SK-N-SH treated with all-trans-retinoic acid at 6 μM for 48 hours (cell line): ENCODE results near the gene XPOT.

Experiments
- ARNTL ChIP-seq: fragments of 450-650 bp; formaldehyde crosslinking; IDR thresholded peaks from 2 replicates; pipeline ENCODE4 v1.5.0; 2020; ENCODE audit warnings: low read depth, mild to moderate bottlenecking, moderate library complexity, borderline replicate concordance
- CREB5 ChIP-seq: fragments of 250-450 bp; sonication (Bioruptor Pico); IDR thresholded peaks from 2 replicates; pipeline ENCODE4 v1.5.1; 2020; ENCODE audit warnings: low read depth, mild to moderate bottlenecking, moderate library complexity
- CSDC2 ChIP-seq: fragments of 250-450 bp; sonication (Bioruptor Pico); IDR thresholded peaks from 2 replicates; pipeline ENCODE4 v1.5.0; 2020; ENCODE audit warnings: mild to moderate bottlenecking, moderate library complexity
- ESRRG ChIP-seq: fragments of 250-450 bp; sonication (Bioruptor Pico); IDR thresholded peaks from 2 replicates; pipeline ENCODE4 v1.6.1; 2021; ENCODE audit warnings: mild to moderate bottlenecking
- PATZ1 ChIP-seq: fragments of 250-450 bp; sonication (Bioruptor Pico); IDR thresholded peaks from 2 replicates; pipeline ENCODE4 v1.8.0; 2020; ENCODE audit warnings: mild to moderate bottlenecking, moderate library complexity, borderline replicate concordance
- RARB ChIP-seq: fragments of 250-450 bp; sonication (Bioruptor Pico); IDR thresholded peaks from 2 replicates; pipeline ENCODE4 v1.8.0; 2021; ENCODE audit warnings: mild to moderate bottlenecking, moderate library complexity
- TCF4 ChIP-seq: fragments of 250-450 bp; sonication (Bioruptor Pico); IDR thresholded peaks from 2 replicates; pipeline ENCODE4 v1.8.0; 2021; ENCODE audit warnings: mild to moderate bottlenecking, moderate library complexity, borderline replicate concordance
- TOX ChIP-seq: fragments of 250-450 bp; sonication (Bioruptor Pico); IDR thresholded peaks from 2 replicates; pipeline ENCODE4 v1.8.0; 2021; ENCODE audit warnings: mild to moderate bottlenecking, moderate library complexity, borderline replicate concordance
- TSHZ2 ChIP-seq: fragments of 250-450 bp; sonication (Bioruptor Pico); IDR thresholded peaks from 2 replicates; pipeline ENCODE4 v1.5.0; 2020; ENCODE audit warnings: mild to moderate bottlenecking, moderate library complexity
- ZFP3 ChIP-seq: fragments of 250-450 bp; sonication (Bioruptor Pico); IDR thresholded peaks from 2 replicates; pipeline ENCODE4 v1.5.0; 2020; ENCODE audit warnings: mild to moderate bottlenecking, moderate library complexity

DNA sequence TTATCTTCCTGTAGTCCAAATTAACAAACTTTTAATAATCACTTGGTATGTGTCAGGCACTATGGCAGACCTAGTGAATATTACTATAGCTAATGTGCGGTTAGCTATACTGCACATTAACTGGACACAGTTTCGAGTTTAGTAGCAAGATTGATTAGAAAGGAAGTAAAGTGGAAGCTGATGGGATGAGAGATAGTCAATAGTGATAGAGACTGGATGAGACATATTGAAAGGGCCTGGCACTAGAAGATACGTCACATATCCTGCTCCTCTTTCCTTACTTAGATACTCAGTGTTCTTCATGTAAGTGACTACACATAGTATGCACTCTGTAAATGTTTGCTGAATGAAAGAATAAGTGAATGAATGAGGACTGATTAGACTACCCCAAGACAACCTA lies 53.3 kb downstream of the XPOT start:
- no peak for TF ChIP-seq CSDC2 (CRISPR knock-in tag)
- no peak for TF ChIP-seq PATZ1
- TF ChIP-seq TCF4 (CRISPR knock-in tag): no peak
- no peak for TF ChIP-seq ARNTL (CRISPR knock-in tag)
- no peak for TF ChIP-seq ZFP3 (CRISPR knock-in tag)
- TF ChIP-seq CREB5 (CRISPR knock-in tag): no peak
- no peak for TF ChIP-seq RARB (CRISPR knock-in tag)
- TF ChIP-seq ESRRG (CRISPR knock-in tag): no peak
- TF ChIP-seq TSHZ2 (CRISPR knock-in tag): no peak
- no peak for TF ChIP-seq TOX (CRISPR knock-in tag)
